SIG-M5 treated with dmso at 0.1 percent for 504 hours (cell line): ENCODE measurements around the gene RPTOR.

Experiments
- DNase-seq: peaks from one replicate; lab custom pipeline; 2025; ENCODE audit not compliant: unreplicated experiment; lab: John Stamatoyannopoulos, UW

Gene RPTOR

DNA sequence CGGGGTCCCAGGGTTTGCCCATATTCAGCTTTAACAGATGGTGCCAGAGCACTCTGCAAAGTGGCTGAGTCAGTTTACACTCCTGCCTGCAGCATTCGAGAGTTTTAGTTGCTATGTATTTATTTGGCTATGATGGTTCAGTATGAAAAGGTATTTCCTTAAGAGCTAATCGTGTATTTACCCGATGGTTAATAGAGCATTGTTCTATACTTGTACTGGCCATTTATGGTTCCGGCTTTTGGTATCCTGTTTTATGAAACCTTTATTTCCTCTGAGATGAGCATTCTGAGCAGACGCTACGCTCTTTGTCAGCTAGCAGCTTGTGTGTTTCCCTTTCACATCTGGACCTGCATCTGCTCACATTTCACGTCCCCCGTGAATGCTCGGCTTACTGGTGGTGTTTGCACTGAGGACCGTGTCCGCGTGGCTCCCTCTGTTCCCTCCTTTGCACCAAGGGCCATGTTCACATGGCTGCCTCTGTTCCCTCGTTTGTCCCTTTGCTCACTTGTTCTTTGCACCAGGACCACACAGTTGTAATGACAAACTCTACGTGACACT lies 297.9 kb downstream of the RPTOR start:
- no peak for DNase-seq

DNA sequence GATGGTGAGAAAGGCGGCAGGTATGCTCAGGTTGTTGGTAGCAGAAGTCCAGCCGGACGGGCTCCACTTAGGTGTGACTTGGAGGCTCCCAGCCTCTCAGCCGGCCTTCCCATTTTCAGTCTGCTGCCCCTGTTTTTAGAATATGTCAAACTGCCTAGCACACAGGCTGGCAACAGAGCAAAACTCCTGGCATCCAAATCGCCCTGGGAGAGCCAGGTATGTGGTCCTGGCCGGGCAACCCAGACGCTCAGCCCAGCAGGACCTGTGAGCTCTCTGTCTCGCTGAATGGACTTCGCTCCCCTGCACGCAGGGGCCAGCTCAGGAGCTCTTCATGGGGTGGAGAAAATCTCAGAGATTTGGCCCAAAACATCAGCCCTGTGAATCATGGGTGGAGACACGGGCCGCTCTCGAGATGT lies 299.1 kb downstream of the RPTOR start:
- no peak for DNase-seq

DNA sequence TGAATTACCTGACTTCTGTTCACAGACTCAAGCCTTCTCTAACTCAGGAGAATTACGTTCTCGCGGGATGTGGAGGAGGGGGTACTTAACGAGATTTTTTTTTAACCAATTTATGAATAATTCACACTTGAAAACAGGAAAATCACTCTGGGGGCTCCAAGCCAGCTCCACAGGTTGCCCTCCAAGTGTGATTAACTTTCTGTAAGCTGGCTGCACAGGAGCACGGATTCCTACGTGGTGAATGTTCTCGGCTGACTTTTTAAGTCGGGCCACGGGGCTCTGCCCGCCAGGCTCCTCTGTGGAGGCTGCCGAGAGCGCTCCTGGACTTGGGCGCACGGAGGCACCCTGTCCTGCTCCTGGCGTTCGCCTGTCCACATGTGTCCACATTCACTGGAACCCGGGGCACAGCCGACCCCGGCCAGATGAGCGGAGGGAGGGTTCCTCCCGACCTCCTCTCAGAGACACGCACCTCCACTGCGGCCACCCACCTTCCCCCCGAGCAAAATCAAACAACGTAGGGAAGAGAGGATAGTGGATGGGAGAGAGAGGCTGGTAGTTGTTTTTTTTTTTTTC lies 299.9 kb downstream of the RPTOR start:
- DNase-seq = no peak

DNA sequence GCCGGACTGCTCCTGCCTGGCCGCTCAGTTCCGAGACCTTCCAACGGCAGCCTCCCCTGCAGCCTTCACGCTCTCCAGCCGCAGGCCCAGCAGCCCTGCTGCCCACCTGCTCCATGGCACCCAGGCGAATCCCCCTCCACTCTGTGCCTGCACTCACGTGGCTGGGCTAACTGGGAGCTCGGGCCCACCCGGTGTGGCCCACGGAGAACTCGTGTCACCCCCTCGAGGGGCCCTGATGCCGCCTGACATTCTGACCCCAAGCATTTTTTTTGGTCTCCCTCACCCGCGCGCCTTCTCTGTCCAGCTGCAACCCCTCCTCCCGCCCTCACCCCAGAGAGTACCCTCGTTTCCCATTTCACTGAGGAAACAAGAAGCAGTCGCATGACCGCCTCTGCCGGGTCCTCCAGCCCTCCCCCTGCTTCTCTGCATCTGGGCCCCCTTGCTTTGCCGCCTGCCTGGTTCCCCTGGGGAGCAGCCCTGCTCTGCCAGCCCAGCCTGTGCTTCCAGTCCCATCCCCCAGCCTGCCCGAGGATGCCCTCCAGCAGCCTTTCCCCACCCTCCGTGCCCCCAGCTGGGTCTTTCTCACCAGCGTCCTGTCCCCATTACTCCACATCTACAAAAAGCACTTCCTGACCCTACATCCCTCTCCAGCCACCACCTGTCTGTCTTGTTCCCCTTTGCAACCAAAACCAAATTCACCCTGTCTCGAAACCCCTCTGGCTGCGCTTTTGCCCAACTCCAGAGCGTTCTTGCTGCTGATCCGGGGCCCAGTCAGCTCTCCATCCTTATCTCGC lies 300.6 kb downstream of the RPTOR start:
- DNase-seq = no peak

DNA sequence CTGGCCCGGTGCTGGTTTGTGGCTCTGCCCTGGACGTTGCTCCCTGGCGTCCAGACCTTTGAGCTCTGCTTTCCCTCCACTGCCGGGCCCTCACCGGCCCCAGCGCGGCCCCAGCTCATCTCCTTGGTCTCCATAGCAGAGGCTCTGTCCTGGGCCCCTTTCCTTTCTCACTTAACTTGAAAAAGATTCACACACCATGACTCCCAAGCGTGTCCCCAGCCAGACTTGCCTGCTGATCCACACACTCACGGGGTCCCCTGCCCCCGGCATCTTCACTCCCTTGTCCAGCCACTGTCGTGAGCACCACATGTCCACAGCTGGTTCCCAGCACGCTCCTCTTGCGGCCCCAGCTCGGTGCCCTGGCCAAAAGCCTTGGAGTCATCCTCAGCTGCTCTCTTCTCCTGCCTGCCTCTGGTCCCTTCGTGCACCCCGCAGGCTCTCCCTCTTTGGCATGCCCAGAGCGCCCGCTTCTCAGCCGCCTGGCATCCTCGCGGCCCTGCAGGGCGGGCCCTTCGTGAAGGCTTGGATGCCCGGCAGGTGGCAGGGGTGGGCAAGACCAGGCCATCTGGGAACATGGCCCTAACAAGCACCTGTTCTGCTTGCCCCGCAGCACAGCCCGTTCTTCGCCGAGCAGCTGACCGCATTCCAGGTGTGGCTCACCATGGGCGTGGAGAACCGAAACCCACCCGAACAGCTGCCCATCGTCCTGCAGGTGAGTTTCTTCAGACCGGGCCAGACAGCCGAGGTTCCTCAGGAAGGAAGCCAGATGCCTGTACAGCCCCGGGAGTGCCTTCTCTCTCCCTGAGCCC lies 301.4 kb downstream of the RPTOR start:
- DNase-seq = no peak

DNA sequence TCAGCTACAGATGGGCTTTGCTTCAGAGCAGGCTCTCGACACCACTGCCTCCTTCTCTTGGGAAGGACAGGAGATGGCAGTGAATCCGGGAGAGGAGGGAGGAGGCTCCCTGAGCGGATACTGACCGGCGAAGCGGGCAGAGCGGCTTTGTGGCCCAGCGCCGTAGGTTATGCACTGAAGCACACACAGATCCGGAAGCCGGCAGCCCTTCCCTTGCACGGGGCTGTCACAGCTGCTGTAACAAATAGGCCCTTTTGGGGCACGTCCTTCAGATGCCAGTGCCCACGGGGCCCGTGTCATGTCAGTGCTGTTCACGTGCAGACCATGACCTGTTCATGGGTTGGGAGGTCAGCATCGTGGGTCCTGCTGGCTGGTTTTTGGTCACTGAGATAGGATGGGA lies 302.3 kb downstream of the RPTOR start:
- DNase-seq = no peak

DNA sequence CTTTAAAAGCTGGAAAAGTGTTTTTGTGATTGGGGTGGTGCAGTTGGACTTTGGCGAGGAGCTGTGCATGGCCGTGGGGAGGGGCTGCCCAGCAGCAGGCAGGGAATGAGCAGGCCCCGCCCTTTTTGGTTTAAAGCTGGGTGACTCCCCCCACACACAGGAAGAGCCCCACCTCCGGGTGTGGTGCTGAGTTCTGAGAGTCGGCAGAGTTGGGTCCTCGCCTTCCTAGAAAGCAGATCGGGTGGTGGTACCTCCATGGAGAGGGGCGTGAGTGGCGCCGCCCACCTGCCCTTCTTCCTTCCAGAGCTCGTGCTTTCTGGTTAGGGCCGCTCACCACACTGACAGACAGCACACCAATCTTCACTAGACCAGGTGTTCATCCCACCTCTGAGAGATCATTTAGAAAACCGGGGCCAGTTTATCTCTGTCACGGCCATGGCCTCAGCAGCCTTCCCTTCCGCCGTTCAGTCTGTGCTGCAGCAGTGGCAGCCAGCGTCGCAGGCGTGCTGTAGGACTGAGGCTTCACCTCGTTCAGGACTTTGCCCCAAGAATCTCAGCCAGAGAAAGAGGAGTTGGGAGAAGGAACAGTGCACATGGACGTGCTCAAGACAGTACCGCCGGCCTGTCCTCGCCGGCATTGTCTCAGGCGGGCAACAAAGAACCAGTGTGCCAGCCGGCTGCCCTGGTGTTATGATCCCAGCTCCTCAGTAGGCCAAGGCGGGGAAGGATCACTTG lies 303.0 kb downstream of the RPTOR start:
- no peak for DNase-seq

DNA sequence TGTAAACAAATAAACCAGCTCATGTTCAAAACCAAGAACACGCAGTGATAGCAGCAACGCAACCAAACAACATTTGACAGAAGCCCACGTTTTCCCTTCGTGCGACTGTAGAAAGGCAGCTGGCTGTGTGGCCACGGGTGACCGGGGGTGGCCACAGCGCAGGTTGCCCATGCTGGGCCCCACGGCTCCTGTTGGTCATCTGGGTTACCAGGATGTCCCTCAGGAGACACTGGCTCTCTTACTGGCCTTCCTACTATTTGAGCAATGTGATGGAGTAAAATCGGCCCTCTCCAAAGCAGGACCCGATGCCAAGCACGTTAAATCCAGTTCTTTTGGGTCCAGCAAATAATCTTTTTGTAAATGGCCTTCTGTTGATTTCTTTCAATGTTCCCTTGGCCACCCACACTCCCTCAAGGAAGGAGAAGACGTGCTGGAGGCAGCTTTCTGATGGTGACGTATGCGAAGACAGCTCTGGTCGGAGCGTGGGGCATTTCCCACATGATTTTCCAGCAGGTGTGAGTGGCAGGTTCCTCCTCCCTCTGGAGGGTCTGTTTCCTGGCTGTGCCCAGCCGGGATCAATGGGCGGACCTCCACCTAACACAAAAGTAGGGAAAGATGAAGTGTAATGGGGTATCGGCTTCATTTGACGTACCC lies 303.9 kb downstream of the RPTOR start:
- no peak for DNase-seq

DNA sequence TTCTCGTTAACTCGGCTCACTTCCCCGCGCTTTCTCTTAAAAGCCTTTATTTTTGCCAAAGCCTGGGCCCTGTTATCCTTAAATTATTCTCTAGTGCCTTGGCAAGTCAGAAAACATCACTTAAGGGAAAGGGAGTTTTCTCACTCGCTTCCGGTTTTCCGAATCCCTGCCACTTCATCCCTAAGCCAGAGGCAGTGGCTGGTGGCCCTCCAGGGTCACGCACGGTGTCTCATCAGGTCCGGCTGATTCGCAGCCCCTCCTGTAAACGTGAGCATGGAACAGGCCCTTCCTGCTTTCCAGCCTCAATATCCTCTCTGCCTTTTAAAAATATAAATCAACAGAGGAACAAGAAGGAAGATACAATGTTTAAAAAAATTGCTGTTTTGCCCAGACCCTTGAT lies 304.5 kb downstream of the RPTOR start:
- no peak for DNase-seq

DNA sequence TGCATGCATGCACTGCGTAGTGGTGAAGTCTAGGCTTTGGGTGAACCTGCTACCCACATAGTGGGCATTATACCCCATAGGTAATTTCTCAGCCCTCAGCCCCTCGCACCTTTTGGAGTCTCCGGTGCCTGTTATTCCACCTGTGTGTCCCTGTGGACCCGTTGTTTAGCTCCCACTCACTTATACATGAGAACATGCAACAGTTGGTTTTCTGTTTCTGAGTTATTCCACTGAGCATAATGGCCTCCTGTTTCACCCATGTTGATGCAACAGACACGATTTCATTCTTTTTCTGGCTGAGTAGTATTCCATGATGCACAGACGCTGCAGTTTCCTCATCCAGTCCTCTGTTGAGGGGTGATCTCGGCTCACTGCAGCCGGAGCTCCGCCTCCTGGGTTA lies 305.5 kb downstream of the RPTOR start:
- no peak for DNase-seq

DNA sequence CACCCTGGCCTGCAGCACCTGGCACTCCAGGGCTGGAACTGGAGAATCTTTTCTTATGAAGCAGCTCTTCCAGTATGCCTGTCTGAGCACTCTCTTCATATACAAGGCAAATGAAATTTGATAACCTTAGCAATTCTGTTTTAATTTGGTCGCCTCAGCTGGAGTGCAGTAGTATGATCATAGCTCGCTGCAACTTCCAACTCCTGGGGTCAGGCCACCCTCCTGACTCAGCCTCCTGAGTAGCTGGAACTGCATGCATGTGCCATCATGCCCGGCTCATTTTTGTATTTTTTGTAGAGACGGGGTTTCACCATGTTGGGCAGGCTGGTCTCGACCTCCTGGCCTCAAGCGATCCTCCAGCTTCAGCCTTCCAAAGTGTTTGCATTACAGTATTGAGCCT lies 306.2 kb downstream of the RPTOR start:
- DNase-seq = no peak

DNA sequence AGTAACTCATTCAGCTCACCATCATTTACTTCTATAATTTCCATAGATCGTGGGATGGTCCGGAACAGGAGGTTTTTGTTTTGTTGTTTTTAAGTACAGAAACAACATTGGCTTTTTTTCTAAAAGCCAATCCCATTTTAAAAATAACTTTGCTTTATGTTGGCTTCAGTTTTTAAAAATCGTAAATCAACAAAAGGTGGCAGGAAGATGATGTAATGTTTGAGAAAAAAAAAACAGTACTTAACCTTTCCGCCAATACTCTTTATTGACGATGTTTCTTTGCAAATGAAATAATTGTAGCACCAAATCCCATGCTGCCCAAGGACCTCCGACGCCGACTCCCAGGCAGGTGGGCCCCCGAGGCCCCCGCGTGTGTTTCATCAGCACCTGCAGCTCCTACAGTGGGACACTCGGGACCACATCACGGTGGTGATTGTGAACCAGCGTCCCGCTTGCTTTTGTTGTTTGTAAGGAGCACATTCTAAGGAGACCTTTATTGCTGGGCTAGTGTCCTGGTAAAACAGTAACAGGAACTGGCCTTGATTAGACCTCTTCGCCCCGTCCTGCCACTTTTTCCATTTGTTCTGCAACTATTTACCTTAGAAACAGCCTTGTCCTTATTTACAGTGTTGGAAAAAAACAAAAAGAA lies 306.8 kb downstream of the RPTOR start:
- no peak for DNase-seq

DNA sequence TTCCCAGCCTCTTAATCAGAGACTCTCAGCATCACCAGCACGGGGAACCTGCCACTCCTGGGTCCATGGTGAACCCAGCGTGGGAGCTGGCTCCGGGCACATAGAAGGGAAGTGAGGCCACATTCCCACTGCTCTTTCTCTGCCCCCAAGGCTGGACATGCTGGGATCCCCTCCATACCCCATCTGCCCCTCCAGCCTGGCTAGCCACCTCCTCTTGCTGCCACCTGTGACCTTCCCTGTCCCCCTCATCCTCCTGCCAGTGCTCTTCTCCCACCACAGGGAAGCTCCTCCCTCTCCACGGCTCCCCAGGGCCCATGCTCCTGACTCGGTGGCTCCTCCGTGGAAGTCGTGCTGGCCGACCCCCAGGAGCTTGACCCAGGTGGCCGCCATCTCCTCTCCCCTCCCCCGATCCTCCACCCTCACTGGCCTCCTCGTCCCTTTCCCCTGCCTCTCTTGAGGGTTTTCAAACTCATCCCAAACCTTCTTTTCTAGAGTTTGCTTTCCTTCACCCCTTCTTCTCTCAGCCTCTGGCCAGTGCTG lies 307.9 kb downstream of the RPTOR start:
- DNase-seq = no peak

DNA sequence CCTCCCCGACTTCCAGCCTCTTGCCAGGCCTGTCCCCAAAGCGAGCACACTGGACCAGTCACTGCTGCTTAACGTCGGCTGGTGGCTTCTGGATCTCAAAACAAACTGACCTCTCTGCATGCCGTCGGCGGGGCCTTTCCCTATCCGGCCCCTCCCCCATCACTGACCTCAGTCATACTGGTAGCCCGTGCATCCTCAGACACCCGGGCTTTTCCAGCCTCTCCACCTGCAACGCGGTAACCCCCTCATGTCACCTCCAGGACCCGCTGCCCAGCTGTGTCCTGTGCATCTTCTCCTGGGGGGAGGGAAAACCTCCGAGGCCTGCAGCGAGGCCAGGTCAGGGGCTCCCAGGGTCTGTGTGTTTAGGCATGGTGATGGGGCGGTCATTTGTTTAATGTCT lies 308.4 kb downstream of the RPTOR start:
- no peak for DNase-seq

DNA sequence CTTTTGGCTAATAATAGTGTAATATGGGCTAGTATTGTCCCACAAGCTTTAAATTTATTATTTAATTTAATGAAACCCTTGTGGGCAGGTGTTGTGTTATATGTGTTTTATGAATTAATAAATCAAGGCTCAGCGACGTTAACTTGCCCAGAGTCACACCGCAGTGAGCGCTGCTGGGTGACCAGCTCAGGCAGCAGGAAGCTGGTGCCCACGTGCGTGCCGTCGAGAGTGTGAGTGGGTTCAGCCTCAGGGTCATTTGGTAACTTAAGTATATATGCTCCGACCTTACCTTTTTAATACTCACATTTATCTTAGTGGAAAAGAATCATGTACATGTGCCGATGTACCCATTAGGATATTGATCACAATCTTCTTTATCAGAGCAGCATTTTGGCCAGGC lies 309.6 kb downstream of the RPTOR start:
- DNase-seq = no peak

DNA sequence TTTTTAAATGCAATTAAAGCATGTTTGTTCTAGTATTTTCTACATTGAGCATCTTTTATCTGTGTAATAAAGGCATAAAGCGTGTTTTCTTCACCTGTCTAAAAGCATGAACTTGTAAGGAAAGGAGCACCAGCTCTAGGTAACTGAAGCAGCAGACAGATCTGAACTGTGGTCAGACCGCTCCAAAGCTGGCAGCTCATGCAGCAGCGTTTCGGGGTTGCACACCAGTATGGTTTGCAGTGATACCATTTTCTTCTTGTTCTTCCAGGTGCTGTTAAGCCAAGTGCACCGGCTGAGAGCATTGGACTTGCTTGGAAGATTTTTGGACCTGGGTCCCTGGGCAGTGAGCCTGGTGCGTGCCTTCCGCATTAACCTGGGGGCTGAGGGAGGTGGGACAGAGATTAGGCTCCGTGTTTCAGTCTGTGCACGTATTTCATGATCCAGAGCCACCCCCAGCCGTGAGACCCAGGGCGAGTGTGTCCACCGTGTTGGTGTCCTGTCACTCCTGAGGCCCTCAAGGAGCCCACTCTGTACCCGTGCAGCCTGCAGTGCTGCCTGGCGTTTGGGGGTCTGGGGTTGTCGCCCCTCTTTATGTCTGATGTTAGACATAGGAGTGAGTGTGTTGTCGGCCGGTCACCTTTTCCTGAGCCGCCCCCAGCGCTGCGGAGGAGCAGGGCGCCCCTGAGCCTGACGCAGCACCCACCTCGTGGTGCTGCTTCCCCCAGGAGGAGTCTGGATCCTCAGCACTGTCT lies 310.7 kb downstream of the RPTOR start:
- DNase-seq = no peak

DNA sequence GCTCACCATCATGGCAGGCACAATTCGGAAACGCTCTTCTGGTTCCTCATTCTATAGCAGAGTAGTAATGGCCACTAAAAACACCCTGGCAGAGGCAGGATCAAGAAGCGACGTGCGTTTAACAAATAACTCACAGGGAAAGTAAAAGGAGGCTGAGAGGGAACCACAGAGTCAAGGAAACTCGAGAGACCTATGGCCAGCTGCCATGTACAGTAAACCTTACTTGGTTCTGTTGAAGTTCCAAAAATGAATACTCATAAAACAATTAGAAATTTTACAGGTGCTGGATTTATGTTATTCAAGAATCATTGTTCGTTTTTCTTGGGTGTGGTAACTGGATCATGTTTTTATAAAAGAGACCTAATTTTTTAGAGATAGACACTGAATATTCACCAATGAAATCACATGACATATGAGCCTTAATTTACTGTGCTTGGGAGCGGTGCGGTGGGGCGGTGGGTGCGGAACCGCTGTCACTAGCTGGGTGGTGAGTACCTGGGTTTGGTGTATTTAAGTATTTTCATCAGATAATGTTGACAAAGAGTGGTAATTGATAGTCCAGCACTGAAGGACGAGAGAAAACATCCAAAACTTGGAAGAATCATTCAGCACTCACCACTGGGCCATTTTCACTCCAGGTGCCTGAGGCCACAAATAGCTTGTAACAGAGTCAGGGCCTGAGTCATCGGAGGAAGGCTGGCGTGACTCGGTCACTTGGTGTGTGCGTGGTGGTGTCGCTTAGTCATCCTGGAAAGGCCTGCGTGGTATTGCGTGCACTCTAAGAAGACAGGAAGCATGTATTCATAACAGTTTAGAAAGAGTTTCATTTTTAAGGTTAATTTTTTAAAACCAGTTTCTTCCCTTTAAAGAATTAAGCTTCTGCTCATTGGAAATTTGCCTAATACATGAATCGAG lies 311.6 kb downstream of the RPTOR start:
- DNase-seq = peak; percentile 82
